HCT116 (cell line): ENCODE measurements around the gene LRRC47. TPM values are rescaled to one million over a fixed set of nuclear protein-coding genes. Genes with fewer than 3 reads are reported as not detected.

Experiments used
- ATAC-seq: fragments of 200-7000 bp; cut with Tn5 transposase; 2 replicates; pipeline ENCODE4 v1.9.1; 2020; ENCODE audit warnings: mild to moderate bottlenecking, moderate library complexity
- BruUV-seq: library from RNA; stranded (reverse); fragments of 400-500 nt; replicated peaks from 2 replicates; lab custom pipeline; 2021; lab: Mats Ljungman, UMichigan
- CTCF ChIA-PET: fragments of 300-600 bp; sonication (Branson Sonifier 250); formaldehyde crosslinking; loops from one replicate; lab custom pipeline; 2021; ENCODE audit warnings: antibody characterized with exemption; lab: Charles Lee
- POLR2A ChIA-PET: fragments of 300-600, 350-600 bp; sonication (Branson Sonifier 250); formaldehyde crosslinking; loops from one replicate; lab custom pipeline; 2021; ENCODE audit warnings: antibody characterized with exemption; lab: Charles Lee
- RAD21 ChIA-PET, 2 experiments: fragments of 300-600 bp; sonication (Branson Sonifier 250); formaldehyde crosslinking; loops; one replicate each; lab custom pipeline; 2023; ENCODE audit warnings: low total read pairs in 2 of 2; ENCODE audit not compliant: uncharacterized antibody in 2 of 2, unreplicated experiment in 2 of 2, low non-redundant PET in 1 of 2; lab: Charles Lee
- DNase-seq: peaks from one replicate; pipeline ENCODE4 v3.0.0-alpha.2; 2010; ENCODE audit warnings: low read depth, low spot score
- H2AFZ ChIP-seq: fragments of 200-600 bp; shearing (Covaris generic), sonication (generic); 2 replicates; pipeline ENCODE4 v1.6.1; 2017; ENCODE audit warnings: low read depth, mixed run types, mixed read lengths, antibody characterized with exemption, low read length; ENCODE audit not compliant: poor library complexity, severe bottlenecking
- H3K27ac ChIP-seq: 2 replicates; pipeline ENCODE4 v1.5.1; 2012; ENCODE audit warnings: low read depth, low read length
- H3K27me3 ChIP-seq: fragments of 200-600 bp; sonication (generic); 2 replicates; pipeline ENCODE4 v1.6.1; 2016; ENCODE audit warnings: mixed run types, low read length, mixed read lengths; ENCODE audit not compliant: insufficient read depth
- H3K36me3 ChIP-seq, 2 experiments: fragments of 200-500 bp in 1 of 2; fragments of 200-600 bp in 1 of 2; sonication (Bioruptor generic) in 1 of 2; sonication (generic) in 1 of 2; 2 replicates each; pipeline versions ENCODE4 v1.5.1 to v1.6.1; 2014 to 2016; ENCODE audit warnings: low read length in 2 of 2, inconsistent platforms in 1 of 2, mixed read lengths in 1 of 2, mixed run types in 1 of 2; ENCODE audit not compliant: insufficient read depth in 2 of 2, control insufficient read depth in 1 of 2
- H3K4me1 ChIP-seq, 2 experiments: fragments of 200-600 bp in 1 of 2; sonication (generic) in 1 of 2; 2 replicates each; pipeline versions ENCODE4 v1.5.1 to v1.6.1; 2012 to 2017; ENCODE audit warnings: low read length in 2 of 2, inconsistent platforms in 1 of 2, mild to moderate bottlenecking in 1 of 2, mixed read lengths in 1 of 2, mixed run types in 1 of 2, moderate library complexity in 1 of 2; ENCODE audit not compliant: insufficient read depth in 2 of 2, control insufficient read depth in 1 of 2
- H3K4me2 ChIP-seq: fragments of 200-600 bp; sonication (generic); 2 replicates; pipeline ENCODE4 v1.6.1; 2017; ENCODE audit warnings: mixed run types, low read length, mixed read lengths
- H3K4me3 ChIP-seq, 2 experiments: fragments of 200-600 bp in 1 of 2; sonication (generic) in 1 of 2; replicated peaks in 1 of 2; 2 replicates each; pipeline ENCODE4 v1.5.1; 2011 to 2016; ENCODE audit warnings: low read length in 2 of 2, control low read depth in 1 of 2, low read depth in 1 of 2, mild to moderate bottlenecking in 1 of 2, mixed read lengths in 1 of 2, mixed run types in 1 of 2
- H3K79me2 ChIP-seq: fragments of 200-600 bp; sonication (generic); 2 replicates; pipeline ENCODE4 v1.6.1; 2017; ENCODE audit warnings: mild to moderate bottlenecking, mixed run types, low read length, moderate library complexity, mixed read lengths; ENCODE audit not compliant: insufficient read depth
- H3K9ac ChIP-seq: fragments of 200-600 bp; sonication (generic); 2 replicates; pipeline ENCODE4 v1.6.1; 2016; ENCODE audit warnings: low read length, mixed read lengths
- H3K9me2 ChIP-seq: fragments of 200-600 bp; sonication (generic), shearing (Covaris generic); 2 replicates; pipeline ENCODE4 v1.6.1; 2017; ENCODE audit warnings: mixed run types, mild to moderate bottlenecking, moderate library complexity; ENCODE audit not compliant: insufficient read depth
- H3K9me3 ChIP-seq, 2 experiments: fragments of 200-500 bp in 1 of 2; fragments of 200-600 bp in 1 of 2; sonication (Bioruptor generic) in 1 of 2; sonication (generic) in 1 of 2; 2 replicates each; pipeline ENCODE4 v1.6.1; 2014 to 2017; ENCODE audit warnings: low read length in 2 of 2, mixed read lengths in 2 of 2, inconsistent platforms in 1 of 2, low read depth in 1 of 2, mild to moderate bottlenecking in 1 of 2, mixed run types in 1 of 2, moderate library complexity in 1 of 2; ENCODE audit not compliant: control insufficient read depth in 1 of 2, insufficient read depth in 1 of 2
- H4K20me1 ChIP-seq: fragments of 200-600 bp; sonication (generic), shearing (Covaris generic); 2 replicates; pipeline ENCODE4 v1.6.1; 2017; ENCODE audit warnings: mixed run types, mild to moderate bottlenecking, moderate library complexity; ENCODE audit not compliant: insufficient read depth
- CEBPB ChIP-seq: IDR thresholded peaks from 2 replicates; pipeline ENCODE4 v1.6.1; 2012; ENCODE audit warnings: low read depth
- CTCF ChIP-seq, 3 experiments: fragments of 200-600 bp in 1 of 3; sonication (generic) in 1 of 3; IDR thresholded peaks in 2 of 3; conservative IDR thresholded peaks in 1 of 3; 2 replicates each; pipeline ENCODE4 v1.5.1; 2012 to 2017; ENCODE audit warnings: low read depth in 2 of 3, low read length in 2 of 3, antibody characterized with exemption in 1 of 3, borderline replicate concordance in 1 of 3, control low read depth in 1 of 3, mild to moderate bottlenecking in 1 of 3, mixed read lengths in 1 of 3, mixed run types in 1 of 3, moderate library complexity in 1 of 3; ENCODE audit not compliant: insufficient read depth in 1 of 3
- EGR1 ChIP-seq: IDR thresholded peaks from 2 replicates; pipeline ENCODE4 v1.6.1; 2012; ENCODE audit warnings: low read depth
- ELF1 ChIP-seq: IDR thresholded peaks from 2 replicates; pipeline ENCODE4 v1.6.1; 2012; ENCODE audit warnings: low read depth, borderline replicate concordance
- FOSL1 ChIP-seq: IDR thresholded peaks from 2 replicates; pipeline ENCODE4 v1.6.1; 2012; ENCODE audit warnings: low read depth
- MAX ChIP-seq: IDR thresholded peaks from 2 replicates; pipeline ENCODE4 v1.6.1; 2012
- POLR2A ChIP-seq: IDR thresholded peaks from 2 replicates; pipeline ENCODE4 v1.7.0; 2011; ENCODE audit warnings: borderline replicate concordance; ENCODE audit not compliant: insufficient read depth, insufficient read length; ENCODE audit errors: extremely low read depth
- RAD21 ChIP-seq: IDR thresholded peaks from 2 replicates; pipeline ENCODE4 v1.6.1; 2012; ENCODE audit warnings: low read depth, mild to moderate bottlenecking
- REST ChIP-seq: IDR thresholded peaks from 2 replicates; pipeline ENCODE4 v1.6.1; 2012; ENCODE audit warnings: low read depth
- SP1 ChIP-seq: IDR thresholded peaks from 2 replicates; pipeline ENCODE4 v1.6.1; 2012; ENCODE audit warnings: low read depth
- YY1 ChIP-seq: IDR thresholded peaks from 2 replicates; pipeline ENCODE4 v1.6.1; 2011; ENCODE audit warnings: low read length, low read depth, moderate library complexity, mild to moderate bottlenecking; ENCODE audit not compliant: insufficient replicate concordance; ENCODE audit errors: extremely low read depth
- ZBTB33 ChIP-seq: IDR thresholded peaks from 2 replicates; pipeline ENCODE4 v1.6.1; 2011; ENCODE audit warnings: mild to moderate bottlenecking, low read length, moderate library complexity; ENCODE audit not compliant: insufficient replicate concordance; ENCODE audit errors: extremely low read depth
- ZNF274 ChIP-seq: fragments of 200-500 bp; sonication (Bioruptor generic); IDR thresholded peaks from 2 replicates; pipeline ENCODE4 v1.6.1; 2014; ENCODE audit warnings: mild to moderate bottlenecking, low read depth, low read length, inconsistent platforms
- intact Hi-C: fragments of 100-400 bp; cut with micrococcal nuclease; formaldehyde crosslinking; loops from 2 replicates; pipeline ENCODE4 v1.10.0; 2022
- total RNA-seq: library from RNA; stranded (reverse); gene quantifications from one replicate; pipeline ENCODE4 v1.2.1, GENCODE V29; 2021; ENCODE audit not compliant: unreplicated experiment

LRRC47 gene
- total RNA-seq, 1 experiment from 2014 or later: 48.0 TPM

GRCh38 chr1:3821908-3822307, 25.6 kb upstream of the LRRC47 start:
- ChIA-PET CTCF (no interaction called here), RAD21 (no interaction called here), POLR2A (no interaction called here)
- no peaks in the 10 kb centered on the region; a peak in 2 of 4 replicates for H3K36me3 ChIP-seq
- no peak overlapping the region for H2AFZ ChIP-seq
- no peak overlapping the region for H3K4me3 ChIP-seq
- no TSS peak for BruUV-seq
- no peaks in the 10 kb centered on the region for H3K9me2 ChIP-seq
- H3K27me3 ChIP-seq: no peaks in the 10 kb centered on the region
- ATAC-seq (no peak), DNase-seq (no peak)
- TF ChIP-seq MAX: no peak
- no peak for TF ChIP-seq ZNF274
- no peak for TF ChIP-seq RAD21
- TF ChIP-seq YY1: no peak
- no peak for TF ChIP-seq CTCF (IDR thresholded peaks at IDR 0.05 in 2 of 3, conservative IDR thresholded peaks at IDR 0.05 in 1 of 3; ENCODE audit: borderline replicate concordance in 1 of 3, insufficient read depth in 1 of 3, low read depth in 2 of 3, low read length in 2 of 3)
- TF ChIP-seq POLR2A: no peak
- H3K79me2 ChIP-seq: no peaks in the 10 kb centered on the region
- no peak overlapping the region for H3K27ac ChIP-seq
- no peaks in the 10 kb centered on the region for H4K20me1 ChIP-seq
- H3K9me3 ChIP-seq: no peaks in the 10 kb centered on the region
- H3K4me2 ChIP-seq: no peak overlapping the region
- no peaks in the 10 kb centered on the region for H3K4me1 ChIP-seq
- no peak overlapping the region for H3K9ac ChIP-seq
- intact Hi-C loops: no loop called here

GRCh38 chr1:3821447-3821846, 25.1 kb upstream of the LRRC47 start:
- intact Hi-C loops: no loop called here
- Histone ChIP-seq H3K4me1 (no peaks in the 10 kb centered on the region), H3K27me3 (no peaks in the 10 kb centered on the region), H3K36me3 (no peaks in the 10 kb centered on the region; a peak in 1 of 4 replicates), H2AFZ (no peak overlapping the region), H3K4me2 (no peak overlapping the region), H3K27ac (no peak overlapping the region), H3K9me2 (no peaks in the 10 kb centered on the region), H3K9me3 (no peaks in the 10 kb centered on the region), H3K9ac (no peak overlapping the region), H4K20me1 (no peaks in the 10 kb centered on the region), H3K79me2 (no peaks in the 10 kb centered on the region), H3K4me3 (no peak overlapping the region)
- ChIA-PET RAD21 (no interaction called here), POLR2A (no interaction called here), CTCF (no interaction called here)
- ATAC-seq: no peak
- BruUV-seq: no TSS peak
- no peak for DNase-seq
- no peak for TF ChIP-seq REST
- TF ChIP-seq SP1: no peak
- TF ChIP-seq CEBPB: no peak
- TF ChIP-seq ELF1: no peak
- no peak for TF ChIP-seq FOSL1
- no peak for TF ChIP-seq POLR2A
- TF ChIP-seq EGR1: no peak
- TF ChIP-seq ZBTB33: no peak
